Spleen (tissue), 11 donors: ENCODE measurements around the gene KAT6B. TPM values are rescaled to one million over a fixed set of nuclear protein-coding genes. Genes with fewer than 3 reads are reported as not detected.

ENCODE experiments used
- DNase-seq: peaks from one replicate; pipeline ENCODE4 v3.0.0-alpha.2; 2020
- H3K27ac ChIP-seq, 8 donors: fragments of 200-600 bp; sonication (generic) in 7 of 8; 1 replicate in 4 of 8; 2 replicates in 4 of 8; pipeline versions ENCODE4 v1.5.0 to v1.8.0; 2016 to 2021; ENCODE audit warnings: inconsistent platforms in 4 of 8, mild to moderate bottlenecking in 4 of 8, moderate library complexity in 1 of 8
- H3K27me3 ChIP-seq, 7 donors: fragments of 200-600 bp; sonication (generic) in 6 of 7; replicated peaks in 1 of 7; 1 replicate in 4 of 7; 2 replicates in 3 of 7; pipeline versions ENCODE4 v1.5.0 to v1.8.0; 2016 to 2021; ENCODE audit warnings: inconsistent platforms in 3 of 7, mild to moderate bottlenecking in 1 of 7
- H3K36me3 ChIP-seq, 6 donors: fragments of 200-600 bp; sonication (generic) in 5 of 6; 1 replicate in 4 of 6; 2 replicates in 2 of 6; pipeline versions ENCODE4 v1.5.0 to v1.8.0; 2016 to 2021; ENCODE audit warnings: inconsistent platforms in 2 of 6
- H3K4me1 ChIP-seq, 6 donors: fragments of 200-600 bp; sonication (generic) in 5 of 6; 1 replicate in 3 of 6; 2 replicates in 3 of 6; pipeline versions ENCODE4 v1.5.0 to v1.8.0; 2016 to 2021; ENCODE audit warnings: inconsistent platforms in 3 of 6
- H3K4me3 ChIP-seq, 8 donors: fragments of 200-600 bp; sonication (generic) in 7 of 8; 1 replicate in 4 of 8; 2 replicates in 4 of 8; pipeline versions ENCODE4 v1.5.0 to v1.8.0; 2016 to 2021; ENCODE audit warnings: inconsistent platforms in 4 of 8, mild to moderate bottlenecking in 4 of 8, moderate library complexity in 2 of 8
- H3K9me3 ChIP-seq, 8 donors: fragments of 200-600 bp; sonication (generic) in 7 of 8; 1 replicate in 4 of 8; 2 replicates in 4 of 8; pipeline versions ENCODE4 v1.5.0 to v1.8.0; 2016 to 2021; ENCODE audit warnings: inconsistent platforms in 4 of 8
- POLR2A ChIP-seq, 3 donors: fragments of 450-650 bp; IDR thresholded peaks; one replicate each; pipeline ENCODE4 v1.5.1; 2017; ENCODE audit warnings: antibody characterized with exemption in 3 of 3, mild to moderate bottlenecking in 1 of 3
- POLR2AphosphoS5 ChIP-seq, 3 donors: sonication (generic); formaldehyde crosslinking; IDR thresholded peaks; one replicate each; pipeline ENCODE4 v1.5.1; 2017; ENCODE audit warnings: antibody characterized with exemption in 3 of 3
- WGBS, 5 donors: extraction: QIAGEN DNeasy Blood & Tissue Kit in 3 of 5; methylation state at CpG; one replicate each; pipeline versions ENCODE4 v1.1.5 to v1.1.7; 2013 to 2018; 5-methylcytosine and 5-hydroxymethylcytosine counted together
- intact Hi-C: fragments of 100-400 bp; cut with DNase I; formaldehyde crosslinking; loops from one replicate; pipeline ENCODE4 v1.15.0; 2023; ENCODE audit warnings: low total_unique reads
- polyA plus RNA-seq, 3 donors: library from polyadenylated mRNA; stranded (reverse); fragments of 200-250 nt; gene quantifications; one replicate each; pipeline ENCODE4 v1.2.1, GENCODE V29; 2013
- total RNA-seq, 7 donors: library from RNA; depleted of rRNA in 3 of 7; stranded (reverse); fragments of >200 nt in 3 of 7; fragmentation: NEBNext Ultra II Directional in 4 of 7; extraction: Animal tissue kit (Norgen Biotek cat#: 25700) in 4 of 7; gene quantifications; one replicate each; pipeline versions ENCODE4 v1.1.0 to v1.2.1, GENCODE V29; 2016 to 2021
- TF ChIP-seq, protein P1 (sequence below), 11 experiments: fragments of 200-600 bp in 7 of 11; fragments of 450-650 bp in 4 of 11; sonication (generic) in 4 of 11; IDR thresholded peaks in 8 of 11; conservative IDR thresholded peaks in 3 of 11; 1 replicate in 7 of 11; 2 replicates in 4 of 11; pipeline versions ENCODE4 v1.4.0 to v1.8.0; 2016 to 2021; ENCODE audit warnings: antibody characterized with exemption in 11 of 11, inconsistent platforms in 4 of 11, mild to moderate bottlenecking in 1 of 11
- donor health status: healthy with polysubstance abuse.
- donor health status: DM: no; HTN: no; CAD: no; lungs with moderate emphysema.
- donor health status: DM: no; HTN: no; CAD: no.
- donor health status: Bipolar disorder and iron deficiency.
- donor health status: healthy.
- donor health status: DM: no; HTN: no; CAD: no.
- donor health status: DM: yes; HTN: yes; CAD: no.

KAT6B gene
- total and polyA plus RNA-seq, 10 donors: 2.9 to 61.0 (median 46.0) TPM

DNA sequence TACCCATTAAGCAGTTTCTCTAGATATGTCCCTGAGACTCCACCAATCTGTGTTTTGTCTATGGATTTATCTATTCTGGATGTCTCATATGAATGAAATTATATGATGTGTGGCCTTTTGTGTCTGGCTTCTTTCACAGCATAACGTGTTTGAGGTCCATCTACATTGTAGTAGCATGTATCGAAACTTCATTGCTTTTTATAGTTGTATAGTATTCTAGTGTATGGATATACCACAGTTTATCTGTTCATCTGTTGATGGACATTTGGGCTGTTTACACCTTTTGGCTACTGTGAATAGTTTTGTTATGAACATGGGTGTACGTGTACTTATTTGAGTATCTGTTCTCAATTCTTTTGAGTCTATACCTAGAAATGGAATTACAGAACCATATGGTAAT, 9.6 kb downstream of the KAT6B start:
- Histone ChIP-seq H3K27ac (peak overlapping the region in 3 of 8 donors; percentile 10 to 30 (median 28)), H3K9me3 (no peaks in the 10 kb centered on the region), H3K27me3 (no peaks in the 10 kb centered on the region), H3K36me3 (peaks cover 0 to 15% (median 3%) of the 10 kb centered on the region in 6 donors), H3K4me1 (peaks cover 5 to 90% (median 40%) of the 10 kb centered on the region in 6 donors), H3K4me3 (no peak overlapping the region)
- 90 to 95% (median 92%) methylated on average over 3 of the region's 3 CpGs for WGBS, 5 donors
- DNase-seq: no peak
- intact Hi-C loops: no loop called here
- TF ChIP-seq, protein P1, sequence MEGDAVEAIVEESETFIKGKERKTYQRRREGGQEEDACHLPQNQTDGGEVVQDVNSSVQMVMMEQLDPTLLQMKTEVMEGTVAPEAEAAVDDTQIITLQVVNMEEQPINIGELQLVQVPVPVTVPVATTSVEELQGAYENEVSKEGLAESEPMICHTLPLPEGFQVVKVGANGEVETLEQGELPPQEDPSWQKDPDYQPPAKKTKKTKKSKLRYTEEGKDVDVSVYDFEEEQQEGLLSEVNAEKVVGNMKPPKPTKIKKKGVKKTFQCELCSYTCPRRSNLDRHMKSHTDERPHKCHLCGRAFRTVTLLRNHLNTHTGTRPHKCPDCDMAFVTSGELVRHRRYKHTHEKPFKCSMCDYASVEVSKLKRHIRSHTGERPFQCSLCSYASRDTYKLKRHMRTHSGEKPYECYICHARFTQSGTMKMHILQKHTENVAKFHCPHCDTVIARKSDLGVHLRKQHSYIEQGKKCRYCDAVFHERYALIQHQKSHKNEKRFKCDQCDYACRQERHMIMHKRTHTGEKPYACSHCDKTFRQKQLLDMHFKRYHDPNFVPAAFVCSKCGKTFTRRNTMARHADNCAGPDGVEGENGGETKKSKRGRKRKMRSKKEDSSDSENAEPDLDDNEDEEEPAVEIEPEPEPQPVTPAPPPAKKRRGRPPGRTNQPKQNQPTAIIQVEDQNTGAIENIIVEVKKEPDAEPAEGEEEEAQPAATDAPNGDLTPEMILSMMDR (IDR thresholded peaks at IDR 0.05 in 8 of 11, conservative IDR thresholded peaks at IDR 0.05 in 3 of 11): no peak
- TF ChIP-seq POLR2A (IDR thresholded peaks at IDR 0.05): no peak
- no peak for TF ChIP-seq POLR2AphosphoS5 (IDR thresholded peaks at IDR 0.05)

DNA sequence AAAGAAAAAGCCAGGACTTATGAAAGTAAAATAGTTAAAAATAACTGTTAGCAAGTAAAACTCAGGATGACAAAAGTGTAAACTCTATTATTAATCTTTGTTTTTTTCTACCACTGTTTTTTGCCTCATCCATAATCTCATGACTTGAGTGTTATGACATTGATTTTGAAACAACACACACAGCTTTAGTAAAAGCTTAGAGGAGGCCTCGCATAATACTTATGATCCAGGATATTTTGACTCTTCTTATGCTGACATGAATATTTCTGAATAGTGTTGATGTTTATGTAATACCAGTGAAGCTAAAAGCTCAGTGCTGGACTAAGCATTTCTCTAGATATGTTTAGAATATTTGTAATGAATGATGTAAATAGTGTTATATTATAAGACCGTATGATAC, 10.5 kb downstream of the KAT6B start:
- intact Hi-C loops: no loop called here
- Histone ChIP-seq H3K4me1 (peaks cover 5 to 90% (median 41%) of the 10 kb centered on the region in 6 donors), H3K27ac (peak overlapping the region in 4 of 8 donors; percentile 10 to 30 (median 24)), H3K36me3 (peaks cover 0 to 15% (median 3%) of the 10 kb centered on the region in 6 donors), H3K27me3 (no peaks in the 10 kb centered on the region), H3K9me3 (no peaks in the 10 kb centered on the region), H3K4me3 (no peak overlapping the region)
- TF ChIP-seq POLR2AphosphoS5 (IDR thresholded peaks at IDR 0.05) (no peak), POLR2A (IDR thresholded peaks at IDR 0.05) (no peak)
- TF ChIP-seq, protein P1 (IDR thresholded peaks at IDR 0.05 in 8 of 11, conservative IDR thresholded peaks at IDR 0.05 in 3 of 11): no peak
- no peak for DNase-seq
- 68 to 79% (median 69%) methylated on average over 2 of the region's 2 CpGs for WGBS, 5 donors

DNA sequence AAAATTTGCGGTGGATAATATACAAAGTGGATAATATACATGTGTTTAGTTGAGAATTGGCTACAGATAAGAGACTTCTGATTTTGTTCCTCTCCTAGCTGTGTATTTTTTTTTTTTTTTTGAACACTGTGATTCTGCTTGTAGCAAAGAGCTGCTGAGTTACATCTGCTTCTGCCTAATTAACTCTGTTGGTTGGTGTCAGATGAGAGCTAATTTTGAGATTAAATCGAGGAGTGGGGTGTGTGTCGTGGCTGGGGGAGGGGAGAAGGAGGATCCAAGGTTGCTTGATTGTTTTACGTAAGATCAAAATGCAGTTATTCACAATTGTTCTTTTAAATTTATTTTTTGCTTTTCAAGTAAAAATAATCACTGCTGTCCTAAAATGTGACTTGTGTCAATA, 11.3 kb downstream of the KAT6B start:
- no peak for TF ChIP-seq POLR2AphosphoS5 (IDR thresholded peaks at IDR 0.05)
- TF ChIP-seq, protein P1 (IDR thresholded peaks at IDR 0.05 in 8 of 11, conservative IDR thresholded peaks at IDR 0.05 in 3 of 11): no peak
- no peak for TF ChIP-seq POLR2A (IDR thresholded peaks at IDR 0.05)
- no peak overlapping the region for H3K4me3 ChIP-seq
- intact Hi-C loops: no loop called here
- no peak overlapping the region for H3K27ac ChIP-seq
- DNase-seq: no peak
- H3K36me3 ChIP-seq: peaks cover 0 to 19% (median 4%) of the 10 kb centered on the region in 6 donors
- WGBS, 5 donors: 86 to 95% (median 87%) methylated on average over 4 of the region's 4 CpGs
- H3K9me3 ChIP-seq: no peaks in the 10 kb centered on the region
- peaks cover 5 to 90% (median 46%) of the 10 kb centered on the region in 6 donors for H3K4me1 ChIP-seq
- H3K27me3 ChIP-seq: no peaks in the 10 kb centered on the region

DNA sequence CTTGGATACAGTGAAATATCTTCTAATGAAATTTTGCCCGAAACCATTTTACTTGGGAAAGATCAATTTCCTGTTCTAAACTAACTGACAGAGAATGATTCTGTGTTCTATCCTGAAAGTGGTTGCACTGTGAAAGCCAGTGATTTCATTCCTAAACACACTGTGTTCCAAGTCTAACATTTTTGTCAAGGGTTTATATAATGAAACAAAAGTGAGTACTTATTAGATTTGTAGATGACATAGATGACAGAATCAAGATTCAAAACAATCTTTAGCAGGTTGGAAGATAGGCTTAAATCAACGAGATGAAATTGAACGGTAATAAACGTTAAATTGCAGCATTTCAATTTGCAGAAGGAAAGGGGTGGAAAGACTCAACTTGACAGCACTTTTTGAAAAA, 13.3 kb downstream of the KAT6B start:
- H3K9me3 ChIP-seq: no peaks in the 10 kb centered on the region
- no peaks in the 10 kb centered on the region for H3K27me3 ChIP-seq
- WGBS, 5 donors: 70 to 82% (median 78%) methylated on average over 4 of the region's 4 CpGs
- TF ChIP-seq, protein P1 (IDR thresholded peaks at IDR 0.05 in 8 of 11, conservative IDR thresholded peaks at IDR 0.05 in 3 of 11): no peak
- TF ChIP-seq POLR2AphosphoS5 (IDR thresholded peaks at IDR 0.05) (no peak), POLR2A (IDR thresholded peaks at IDR 0.05) (no peak)
- peaks cover 0 to 36% (median 16%) of the 10 kb centered on the region in 6 donors for H3K36me3 ChIP-seq
- H3K27ac ChIP-seq: peak overlapping the region in 1 of 8 donors; percentile 41
- intact Hi-C loops: no loop called here
- DNase-seq: no peak
- no peak overlapping the region for H3K4me3 ChIP-seq
- H3K4me1 ChIP-seq: peaks cover 0 to 88% (median 38%) of the 10 kb centered on the region in 6 donors
